Measurements from ENCODE around the gene FASN. TPM values are rescaled to one million over a fixed set of nuclear protein-coding genes. Genes with fewer than 3 reads are reported as not detected.

FASN gene
- total RNA-seq, 3 donors from 2014 or later (not counting 1 experiment from before 2014, with no cell fraction given) = 53.8 to 56.2 (median 54.0) TPM

DNA sequence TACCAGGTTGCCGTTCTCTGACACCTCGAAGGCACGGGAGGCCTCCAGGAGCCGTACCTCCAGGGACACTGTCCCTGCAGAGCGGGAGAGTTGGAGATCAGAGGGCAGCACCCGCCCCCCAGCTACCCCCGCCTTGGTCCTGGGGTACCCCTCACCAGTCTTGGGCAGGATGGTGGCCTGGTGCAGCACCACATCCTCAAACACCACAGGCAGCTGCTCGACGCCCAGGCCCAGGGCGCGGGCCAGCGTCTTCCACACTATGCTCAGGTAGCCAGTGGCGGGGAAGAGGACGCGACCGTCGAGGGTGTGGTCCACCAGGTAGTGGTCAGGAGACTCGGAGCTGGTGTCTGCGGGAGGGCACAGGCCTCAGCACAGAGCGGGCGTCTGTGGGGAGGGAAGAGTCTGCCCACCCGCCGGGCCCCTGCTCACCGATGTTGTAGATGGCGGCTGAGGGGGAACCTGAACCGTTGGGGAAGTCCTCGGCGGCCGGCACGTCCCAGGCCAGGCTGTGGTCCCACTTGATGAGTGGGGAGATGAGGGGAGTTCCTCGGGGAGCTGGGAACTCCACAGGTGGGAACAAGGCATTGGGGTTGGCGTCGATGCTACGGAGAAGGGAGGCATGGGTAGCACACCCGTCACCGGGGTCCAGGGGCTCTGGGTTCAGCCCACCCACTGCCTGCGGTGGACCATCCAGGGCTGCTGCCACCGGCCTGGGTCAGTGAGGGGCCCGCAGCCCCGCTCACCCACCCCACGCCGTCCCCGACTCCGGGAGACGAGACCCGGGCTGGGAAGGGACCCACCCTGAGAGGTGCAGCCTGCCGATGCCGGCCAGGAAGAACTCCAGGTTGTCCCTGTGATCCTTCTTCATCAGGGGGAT lies 9.8 kb downstream of the FASN start:
- Mint-ChIP-seq H3K27me3 (ENCODE audit: low read depth in 2 of 2) (no peaks in the 10 kb centered on the region), H3K4me1 (no peaks in the 10 kb centered on the region), H3K27ac (no peak overlapping the region), H3K4me3 (no peak overlapping the region), H3K9me3 (no peaks in the 10 kb centered on the region), H3K36me3 (no peaks in the 10 kb centered on the region)
- Histone ChIP-seq H3K9me3 (ENCODE audit: control insufficient read depth, insufficient read depth, low read length) (no peaks in the 10 kb centered on the region), H3K4me3 (ENCODE audit: low read length) (no peak overlapping the region), H3K36me3 (ENCODE audit: control insufficient read depth, insufficient read depth, low read length) (peaks cover 68% of the 10 kb centered on the region), H3K27me3 (ENCODE audit: control insufficient read depth, insufficient read depth, low read length) (no peaks in the 10 kb centered on the region), H3K27ac (ENCODE audit: low read length) (no peak overlapping the region), H3K4me1 (ENCODE audit: control insufficient read depth, insufficient read depth, low read length) (no peaks in the 10 kb centered on the region)
- TF ChIP-seq, protein P1, sequence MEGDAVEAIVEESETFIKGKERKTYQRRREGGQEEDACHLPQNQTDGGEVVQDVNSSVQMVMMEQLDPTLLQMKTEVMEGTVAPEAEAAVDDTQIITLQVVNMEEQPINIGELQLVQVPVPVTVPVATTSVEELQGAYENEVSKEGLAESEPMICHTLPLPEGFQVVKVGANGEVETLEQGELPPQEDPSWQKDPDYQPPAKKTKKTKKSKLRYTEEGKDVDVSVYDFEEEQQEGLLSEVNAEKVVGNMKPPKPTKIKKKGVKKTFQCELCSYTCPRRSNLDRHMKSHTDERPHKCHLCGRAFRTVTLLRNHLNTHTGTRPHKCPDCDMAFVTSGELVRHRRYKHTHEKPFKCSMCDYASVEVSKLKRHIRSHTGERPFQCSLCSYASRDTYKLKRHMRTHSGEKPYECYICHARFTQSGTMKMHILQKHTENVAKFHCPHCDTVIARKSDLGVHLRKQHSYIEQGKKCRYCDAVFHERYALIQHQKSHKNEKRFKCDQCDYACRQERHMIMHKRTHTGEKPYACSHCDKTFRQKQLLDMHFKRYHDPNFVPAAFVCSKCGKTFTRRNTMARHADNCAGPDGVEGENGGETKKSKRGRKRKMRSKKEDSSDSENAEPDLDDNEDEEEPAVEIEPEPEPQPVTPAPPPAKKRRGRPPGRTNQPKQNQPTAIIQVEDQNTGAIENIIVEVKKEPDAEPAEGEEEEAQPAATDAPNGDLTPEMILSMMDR (IDR thresholded peaks at IDR 0.05) = no peak
- DNase-seq (no peak), ATAC-seq (no peak)
- 96% methylated on average over 46 of the region's 48 CpGs for WGBS (ENCODE audit: insufficient coverage)
- intact Hi-C loops (cut with micrococcal nuclease) = no loop called here

DNA sequence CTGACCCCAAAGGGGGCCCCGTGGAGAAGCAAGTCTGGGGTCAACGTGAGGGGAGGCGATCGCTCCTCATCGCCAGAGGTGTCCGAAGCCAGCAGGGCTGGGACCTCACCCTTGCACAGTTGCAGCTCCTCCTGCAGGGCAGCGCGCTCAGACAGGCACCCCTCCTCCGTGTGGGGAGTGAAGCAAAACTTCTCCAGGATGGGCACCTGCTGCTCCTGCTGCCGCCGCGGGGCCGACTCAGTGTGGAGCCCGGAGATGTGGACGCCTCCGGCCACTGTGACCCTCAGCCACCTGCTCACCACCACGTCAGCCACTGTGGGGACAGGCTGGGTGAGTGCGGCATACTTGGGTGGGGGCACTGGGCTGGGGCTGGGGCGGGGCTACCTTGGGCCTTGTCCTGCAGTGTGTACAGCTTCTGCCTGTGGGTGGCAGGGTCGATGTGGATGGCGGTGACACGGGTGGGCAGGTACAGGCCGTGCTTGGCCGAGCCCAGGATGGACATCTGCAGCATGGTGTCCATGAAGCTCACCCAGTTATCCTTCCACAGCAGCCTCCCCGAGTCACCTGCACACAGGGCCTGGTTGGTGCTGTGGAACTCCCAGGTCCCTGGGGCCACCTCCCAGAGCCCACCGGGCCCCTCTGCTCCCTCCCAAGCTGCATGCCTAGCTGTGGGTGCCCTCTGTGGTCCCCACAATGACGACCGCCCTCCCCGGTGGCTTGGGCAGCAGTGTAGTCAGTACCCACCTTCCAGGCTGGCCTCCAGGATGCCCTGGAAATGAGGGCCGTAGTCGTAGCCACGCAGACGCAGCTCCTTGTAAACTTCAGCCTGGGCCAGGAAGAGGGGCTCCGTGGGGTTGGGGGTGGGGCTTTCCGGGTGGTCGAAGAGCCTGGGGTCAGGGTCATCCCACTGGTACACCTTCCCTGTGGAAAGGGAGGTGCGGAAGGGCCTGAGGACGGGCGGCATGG lies 10.8 kb downstream of the FASN start:
- peaks cover 71% of the 10 kb centered on the region for H3K36me3 ChIP-seq (ENCODE audit: control insufficient read depth, insufficient read depth, low read length)
- Mint-ChIP-seq H3K4me1 (no peaks in the 10 kb centered on the region), H3K9me3 (no peaks in the 10 kb centered on the region), H3K27ac (no peak overlapping the region), H3K36me3 (no peaks in the 10 kb centered on the region), H3K4me3 (no peak overlapping the region), H3K27me3 (ENCODE audit: low read depth in 2 of 2) (no peaks in the 10 kb centered on the region)
- H3K9me3 ChIP-seq (ENCODE audit: control insufficient read depth, insufficient read depth, low read length) = no peaks in the 10 kb centered on the region
- DNase-seq (no peak), ATAC-seq (no peak)
- intact Hi-C loops (cut with micrococcal nuclease) = no loop called here
- WGBS (ENCODE audit: insufficient coverage) = 96% methylated on average over 39 of the region's 39 CpGs
- H3K27ac ChIP-seq (ENCODE audit: low read length) = no peak overlapping the region
- H3K27me3 ChIP-seq (ENCODE audit: control insufficient read depth, insufficient read depth, low read length) = no peaks in the 10 kb centered on the region
- no peak overlapping the region for H3K4me3 ChIP-seq (ENCODE audit: low read length)
- no peaks in the 10 kb centered on the region for H3K4me1 ChIP-seq (ENCODE audit: control insufficient read depth, insufficient read depth, low read length)
- TF ChIP-seq, protein P1 (IDR thresholded peaks at IDR 0.05) = no peak

DNA sequence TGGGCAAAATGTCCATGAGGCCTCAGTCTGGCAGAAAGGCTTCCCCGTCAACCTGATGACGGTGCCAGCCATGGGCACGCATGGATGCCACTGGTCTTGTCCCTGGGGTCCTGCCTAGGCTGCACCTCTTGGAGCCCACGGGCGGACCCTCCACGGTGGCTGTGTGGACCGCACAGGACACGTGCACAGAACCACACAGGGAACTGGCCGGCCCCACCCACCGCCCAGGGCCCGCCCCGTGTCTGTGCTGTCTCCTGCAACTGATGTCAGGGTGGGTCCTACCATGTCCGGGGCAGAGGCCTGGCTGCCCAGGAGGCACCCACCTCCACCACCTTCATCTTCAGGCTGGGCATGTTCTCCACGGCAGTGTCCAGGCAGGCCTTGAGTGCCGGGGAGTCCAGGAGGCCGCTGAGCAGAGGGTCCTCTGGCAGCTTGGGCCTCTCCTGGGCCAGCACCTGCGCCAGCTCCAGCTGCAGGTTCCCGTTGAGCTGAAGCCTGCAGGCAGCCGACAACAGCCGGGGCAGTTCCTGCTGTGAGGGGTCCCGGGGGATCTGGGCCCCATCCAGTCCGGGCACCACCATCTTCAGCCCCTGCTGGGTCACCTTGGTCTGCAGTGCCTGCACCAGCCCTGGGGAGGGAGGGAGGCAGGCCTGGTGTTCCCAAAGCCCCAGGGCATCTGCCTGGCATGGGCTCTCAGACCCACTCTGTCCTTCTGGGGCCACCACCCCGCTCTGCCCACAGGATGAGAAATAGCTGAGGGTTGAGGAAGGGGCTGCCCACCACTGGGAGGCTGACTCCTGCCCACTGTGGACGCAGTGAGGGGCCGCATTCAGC lies 11.9 kb downstream of the FASN start:
- TF ChIP-seq, protein P1 (IDR thresholded peaks at IDR 0.05) = no peak
- H3K36me3 Mint-ChIP-seq = no peaks in the 10 kb centered on the region
- H3K9me3 Mint-ChIP-seq = no peaks in the 10 kb centered on the region
- no peaks in the 10 kb centered on the region for H3K4me1 Mint-ChIP-seq
- no peak overlapping the region for H3K27ac Mint-ChIP-seq
- H3K4me3 ChIP-seq (ENCODE audit: low read length) = no peak overlapping the region
- no peak for ATAC-seq
- H3K27me3 ChIP-seq (ENCODE audit: control insufficient read depth, insufficient read depth, low read length) = no peaks in the 10 kb centered on the region
- intact Hi-C loops (cut with micrococcal nuclease) = no loop called here
- H3K27me3 Mint-ChIP-seq (ENCODE audit: low read depth in 2 of 2) = no peaks in the 10 kb centered on the region
- H3K4me3 Mint-ChIP-seq = no peak overlapping the region
- no peak for DNase-seq
- H3K9me3 ChIP-seq (ENCODE audit: control insufficient read depth, insufficient read depth, low read length) = no peaks in the 10 kb centered on the region
- H3K4me1 ChIP-seq (ENCODE audit: control insufficient read depth, insufficient read depth, low read length) = no peaks in the 10 kb centered on the region
- 95% methylated on average over 25 of the region's 25 CpGs for whole genome bisulfite sequencing (ENCODE audit: insufficient coverage)
- H3K27ac ChIP-seq (ENCODE audit: low read length) = no peak overlapping the region
- H3K36me3 ChIP-seq (ENCODE audit: control insufficient read depth, insufficient read depth, low read length) = peaks cover 65% of the 10 kb centered on the region
